Measurements from ENCODE around the gene COL4A6. TPM values are rescaled to one million over a fixed set of nuclear protein-coding genes. Genes with fewer than 3 reads are reported as not detected.
"Not testable (repeated sequence)": the region's sequence is repeated elsewhere in the genome, so short reads cannot be mapped to it uniquely, and the experiment has no call there.

The COL4A6 gene
- total and polyA plus RNA-seq, 10 donors, result 0.15 to 4.8 (median 0.84) TPM

GRCh38 chrX:108396986-108397385 is 41.2 kb downstream of the COL4A6 start:
- WGBS, 5 donors, result 56 to 100% (median 87%) methylated on average over 1 of the region's 1 CpG
- intact Hi-C loops (cut with DNase I; ENCODE audit: low total_unique reads), result no loop called here
- H3K4me3 ChIP-seq, result no peak overlapping the region
- TF ChIP-seq POLR2AphosphoS5 (IDR thresholded peaks at IDR 0.05), result no peak
- no peak for TF ChIP-seq POLR2A (IDR thresholded peaks at IDR 0.05)
- no peak for TF ChIP-seq CTCF (IDR thresholded peaks at IDR 0.05 in 8 of 11, conservative IDR thresholded peaks at IDR 0.05 in 3 of 11)
- H3K27ac ChIP-seq, result no peak overlapping the region
- no peak for DNase-seq
- H3K27me3 ChIP-seq (replicated peaks in 1 of 7), result peaks cover 0 to under 1% (median 0%) of the 10 kb centered on the region in 7 donors
- H3K36me3 ChIP-seq, result no peaks in the 10 kb centered on the region
- no peaks in the 10 kb centered on the region for H3K4me1 ChIP-seq
- no peaks in the 10 kb centered on the region for H3K9me3 ChIP-seq

- Histone ChIP-seq H3K27me3 (replicated peaks in 1 of 7) (peaks cover 0 to 7% (median 0%) of the 10 kb centered on the region in 7 donors), H3K36me3 (no peaks in the 10 kb centered on the region), H3K27ac (no peak overlapping the region), H3K4me1 (no peaks in the 10 kb centered on the region), H3K9me3 (no peaks in the 10 kb centered on the region), H3K4me3 (no peak overlapping the region)
- intact Hi-C loops (cut with DNase I; ENCODE audit: low total_unique reads), result no loop called here
- WGBS, 5 donors, result 58 to 89% (median 78%) methylated on average over 6 of the region's 6 CpGs
- TF ChIP-seq POLR2AphosphoS5 (IDR thresholded peaks at IDR 0.05) (no peak), POLR2A (IDR thresholded peaks at IDR 0.05) (no peak), CTCF (IDR thresholded peaks at IDR 0.05 in 8 of 11, conservative IDR thresholded peaks at IDR 0.05 in 3 of 11) (no peak)
- DNase-seq, result no peak
Measured at GRCh38 chrX:108396188-108396891, 41.9 kb downstream of the COL4A6 start.

GRCh38 chrX:108390976-108391717 is 47.1 kb downstream of the COL4A6 start:
- intact Hi-C loops (cut with DNase I; ENCODE audit: low total_unique reads); DNase-seq; H3K4me1 ChIP-seq; H3K27ac ChIP-seq; H3K36me3 ChIP-seq; H3K4me3 ChIP-seq: not testable (repeated sequence)
- WGBS, 5 donors, result 53 to 81% (median 60%) methylated on average over 3 to 9 of the region's 9 CpGs
- Histone ChIP-seq H3K27me3 (replicated peaks in 1 of 7) (peaks cover 0 to 10% (median 0%) of the 10 kb centered on the region in 7 donors), H3K9me3 (peaks cover 0 to 11% (median 0%) of the 10 kb centered on the region in 8 donors)

GRCh38 chrX:108384783-108385182 is 53.4 kb downstream of the COL4A6 start:
- Histone ChIP-seq H3K4me1 (no peaks in the 10 kb centered on the region), H3K27ac (no peak overlapping the region), H3K27me3 (replicated peaks in 1 of 7) (no peaks in the 10 kb centered on the region), H3K36me3 (no peaks in the 10 kb centered on the region), H3K4me3 (no peak overlapping the region), H3K9me3 (peaks cover 0 to 15% (median 0%) of the 10 kb centered on the region in 8 donors)
- no peak for DNase-seq
- intact Hi-C loops (cut with DNase I; ENCODE audit: low total_unique reads), result no loop called here
- 69 to 100% (median 90%) methylated on average over 1 of the region's 1 CpG for WGBS, 5 donors
- no peak for TF ChIP-seq CTCF (IDR thresholded peaks at IDR 0.05 in 8 of 11, conservative IDR thresholded peaks at IDR 0.05 in 3 of 11)
